NCI-H1694 (cell line): ENCODE measurements around the gene RIN3.
"Not testable (repeated sequence)": the region's sequence is repeated elsewhere in the genome, so short reads cannot be mapped to it uniquely, and the experiment has no call there.

Experiments
- DNase-seq: peaks from one replicate; lab custom pipeline; 2025; lab: John Stamatoyannopoulos, UW

The RIN3 gene

DNA sequence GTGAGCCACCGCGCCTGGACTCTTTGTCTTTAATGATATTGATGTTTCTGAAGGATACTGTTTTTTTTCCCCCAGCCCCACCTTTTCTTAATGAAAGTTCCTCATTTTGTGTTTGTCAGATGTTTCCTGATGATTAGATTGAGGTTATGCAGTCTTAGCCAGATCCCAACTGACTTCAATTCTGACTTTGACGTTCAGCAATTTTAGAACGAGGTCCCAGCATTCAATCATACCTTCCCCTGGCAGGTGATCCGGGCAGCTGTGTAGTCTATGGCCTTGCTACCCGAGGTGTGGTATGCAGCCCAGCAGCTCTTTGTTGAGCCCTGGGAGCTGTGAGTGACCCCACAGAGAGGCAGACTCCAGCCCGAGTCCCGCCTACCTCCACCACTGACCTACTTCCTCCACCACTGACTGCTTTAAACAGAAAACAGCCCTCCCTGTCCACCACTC lies 152.1 kb downstream of the RIN3 start:
- no peak for DNase-seq

DNA sequence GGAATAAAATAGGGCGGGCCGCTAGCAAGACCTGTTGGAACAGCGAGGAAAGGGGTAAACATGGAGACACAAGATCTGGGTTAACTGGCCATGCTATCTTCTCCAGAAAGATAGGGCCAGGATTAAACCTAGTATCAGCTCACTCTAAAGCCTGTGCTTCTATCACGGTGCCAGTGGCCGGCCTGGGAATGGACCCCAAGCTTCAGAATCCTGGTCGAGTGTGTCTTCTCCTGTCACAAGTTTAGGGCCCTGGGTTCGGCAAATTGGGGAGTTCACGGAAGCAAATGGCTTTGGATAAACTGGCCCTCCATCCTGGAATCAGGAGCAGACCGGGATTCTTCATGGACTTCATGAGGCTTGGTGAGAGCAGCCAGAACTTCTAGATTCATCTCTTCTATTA lies 152.7 kb downstream of the RIN3 start:
- DNase-seq: no peak

GRCh38 chr14:92668276-92668973 lies 154.8 kb downstream of the RIN3 start:
- DNase-seq: no peak

DNA sequence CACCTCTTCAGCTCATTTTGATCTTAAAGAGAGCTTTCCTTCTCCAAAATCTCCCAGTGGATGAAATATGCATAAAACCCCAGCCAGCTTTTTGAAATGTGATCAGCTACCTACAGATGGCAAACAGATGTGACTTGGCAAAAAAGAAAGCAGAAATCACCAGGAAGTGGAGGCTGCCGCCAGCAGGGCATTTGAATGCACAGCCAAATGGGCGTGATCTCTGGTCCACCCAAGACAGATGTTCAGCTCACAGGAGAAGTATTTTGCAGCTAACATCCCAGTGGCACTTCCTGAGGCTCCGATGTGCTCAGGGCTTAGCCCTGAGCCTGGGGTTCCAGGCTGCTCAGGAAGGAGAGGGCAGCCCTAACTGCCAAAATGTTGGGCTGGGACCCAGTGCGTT lies 156.6 kb downstream of the RIN3 start:
- peak; percentile 94 for DNase-seq

DNA sequence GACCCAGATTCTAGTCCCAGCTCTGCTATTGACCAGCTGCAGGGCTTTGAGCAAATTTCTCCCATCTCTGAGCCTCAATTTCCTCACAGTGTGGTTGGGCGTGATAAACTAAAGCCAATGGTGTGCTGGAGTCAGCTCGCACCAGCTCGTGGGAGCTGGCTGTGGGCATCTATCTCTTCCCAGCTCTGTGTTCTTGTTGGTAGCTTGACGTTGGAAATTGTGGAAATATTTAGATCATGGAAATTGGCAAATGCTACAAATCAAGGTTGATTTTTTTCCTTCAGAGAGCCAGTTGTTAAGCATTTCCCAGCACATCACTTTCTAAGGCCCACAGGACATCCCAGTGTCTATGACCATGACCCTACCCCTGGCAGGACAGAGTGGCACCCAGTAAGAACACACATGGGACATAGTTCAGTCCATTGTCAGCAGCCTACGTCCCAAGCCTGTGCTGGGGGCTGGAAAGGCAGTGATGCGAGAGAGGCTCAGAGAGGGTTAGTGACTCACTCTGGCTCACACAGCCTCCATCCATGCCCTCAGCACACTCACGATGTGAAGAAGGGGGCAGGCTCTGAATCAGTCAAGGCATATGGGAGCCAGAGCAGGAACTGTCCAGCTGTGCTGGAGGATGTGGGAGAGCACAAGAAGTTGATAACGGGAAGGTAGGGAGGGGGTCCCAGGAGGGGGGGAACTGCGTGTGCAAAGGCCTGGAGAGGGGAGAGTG lies 157.2 kb downstream of the RIN3 start:
- no peak for DNase-seq

- DNase-seq: no peak
These were observed 160.1 kb downstream of the RIN3 start for GRCh38 chr14:92673601-92674150.

GRCh38 chr14:92675421-92675820 lies 161.8 kb downstream of the RIN3 start:
- DNase-seq: no peak

- no peak for DNase-seq
These were observed 162.4 kb downstream of the RIN3 start for GRCh38 chr14:92675976-92676375.

GRCh38 chr14:92676403-92677086 lies 163.0 kb downstream of the RIN3 start:
- no peak for DNase-seq

- DNase-seq: no peak
These were observed 163.6 kb downstream of the RIN3 start for GRCh38 chr14:92677087-92677668.

- no peak for DNase-seq
These were observed 164.4 kb downstream of the RIN3 start for GRCh38 chr14:92677955-92678354.

DNA sequence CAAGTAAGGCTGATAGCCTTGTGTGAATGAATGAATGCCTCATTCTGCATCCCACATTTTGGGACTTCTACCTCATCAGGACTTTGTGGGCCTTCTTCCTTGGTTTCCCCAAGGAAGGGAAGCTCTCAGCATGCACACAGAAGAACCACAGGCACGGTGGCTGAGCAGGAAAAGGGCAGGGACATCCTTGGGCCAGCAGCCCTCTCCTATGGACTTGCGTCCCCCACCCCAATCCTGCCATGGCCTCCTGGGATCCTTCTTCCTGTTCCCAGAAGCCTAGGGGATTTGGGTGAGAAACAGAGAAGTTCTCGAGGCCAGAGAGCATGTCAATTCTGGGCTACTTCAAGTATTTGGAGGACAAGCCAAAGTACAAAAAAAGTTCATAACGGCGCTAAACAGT lies 165.2 kb downstream of the RIN3 start:
- no peak for DNase-seq

DNA sequence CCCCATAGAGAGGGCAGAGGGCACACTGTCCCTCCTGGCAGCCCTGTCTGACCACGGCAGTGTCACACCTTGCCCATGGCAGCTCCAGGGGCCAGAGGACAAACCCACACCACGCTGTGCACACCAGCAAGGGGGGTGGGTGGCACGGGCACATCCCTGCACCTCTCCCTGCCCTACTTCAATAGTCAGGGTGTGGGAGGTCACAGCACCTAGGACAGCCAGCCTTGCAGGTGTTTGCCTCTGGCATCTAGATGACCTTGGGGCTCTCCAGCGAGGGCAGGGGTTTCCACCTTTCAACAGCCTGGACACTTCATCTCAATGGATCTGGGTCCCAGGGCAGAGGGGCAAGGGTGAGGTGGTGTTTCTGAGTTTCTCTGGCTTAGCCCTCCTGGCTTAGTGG lies 165.7 kb downstream of the RIN3 start:
- DNase-seq: no peak

DNA sequence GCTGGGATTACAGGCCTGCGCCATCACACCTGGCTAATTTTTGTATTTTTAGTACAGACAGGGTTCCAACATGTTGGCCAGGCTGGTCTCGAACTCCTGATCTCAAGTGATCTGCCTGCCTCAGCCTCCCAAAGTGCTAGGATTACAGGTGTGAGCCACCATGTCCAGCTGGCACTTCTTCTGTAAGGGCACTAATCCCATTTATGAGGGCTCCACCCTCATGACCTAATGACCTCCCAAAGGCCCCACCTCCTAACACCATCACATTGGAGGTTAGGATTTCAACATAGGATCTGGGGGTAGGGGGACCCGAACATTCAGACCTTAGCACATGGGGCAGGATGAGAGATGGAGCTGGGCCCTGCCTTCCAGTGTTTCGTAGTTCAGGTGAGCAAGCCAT lies 166.7 kb downstream of the RIN3 start:
- not testable (repeated sequence) for DNase-seq

DNA sequence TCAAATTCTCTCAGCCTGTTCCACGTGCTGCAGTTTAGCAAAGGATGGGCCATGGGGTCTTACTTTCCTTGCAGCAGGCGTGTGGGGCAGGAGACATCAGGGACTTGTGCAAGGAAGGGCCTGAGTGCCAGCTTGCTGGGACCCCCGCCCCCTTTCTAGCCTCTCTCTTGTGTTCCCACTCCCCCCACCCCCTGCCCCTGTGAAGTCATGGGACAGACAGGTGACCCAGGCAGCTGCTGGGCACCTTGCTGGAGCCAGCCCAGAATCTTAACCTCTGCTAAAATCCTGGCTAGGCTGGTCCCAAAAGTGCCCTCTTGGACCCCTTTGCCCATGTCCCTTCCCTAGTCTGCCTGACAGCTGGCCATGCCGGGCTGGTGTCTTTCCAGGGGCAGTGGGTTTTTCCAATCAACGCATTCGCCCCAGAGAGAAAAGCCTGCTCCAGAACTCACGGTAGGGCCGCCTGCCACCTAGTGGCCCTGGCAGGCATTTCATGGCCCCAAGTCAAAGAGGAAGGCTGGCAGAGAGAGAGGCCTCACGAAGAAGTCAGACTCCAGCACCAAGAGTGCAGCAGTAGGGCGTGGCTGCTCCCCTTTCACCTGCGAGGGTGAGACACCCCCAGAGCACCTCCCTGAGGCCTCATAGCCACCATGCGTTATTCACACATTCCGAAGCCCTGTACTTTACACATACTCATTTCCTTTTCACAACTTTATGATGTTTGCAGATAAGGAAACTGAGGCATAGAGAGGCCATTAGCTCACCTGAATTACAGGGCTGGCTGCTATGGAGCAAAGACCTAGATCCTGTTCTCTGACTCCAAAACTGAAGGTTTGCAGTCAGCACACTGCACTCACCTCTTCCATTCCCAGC lies 167.4 kb downstream of the RIN3 start:
- DNase-seq: peak; percentile 81

- DNase-seq: no peak
These were observed 169.5 kb downstream of the RIN3 start for GRCh38 chr14:92683041-92683440.

DNA sequence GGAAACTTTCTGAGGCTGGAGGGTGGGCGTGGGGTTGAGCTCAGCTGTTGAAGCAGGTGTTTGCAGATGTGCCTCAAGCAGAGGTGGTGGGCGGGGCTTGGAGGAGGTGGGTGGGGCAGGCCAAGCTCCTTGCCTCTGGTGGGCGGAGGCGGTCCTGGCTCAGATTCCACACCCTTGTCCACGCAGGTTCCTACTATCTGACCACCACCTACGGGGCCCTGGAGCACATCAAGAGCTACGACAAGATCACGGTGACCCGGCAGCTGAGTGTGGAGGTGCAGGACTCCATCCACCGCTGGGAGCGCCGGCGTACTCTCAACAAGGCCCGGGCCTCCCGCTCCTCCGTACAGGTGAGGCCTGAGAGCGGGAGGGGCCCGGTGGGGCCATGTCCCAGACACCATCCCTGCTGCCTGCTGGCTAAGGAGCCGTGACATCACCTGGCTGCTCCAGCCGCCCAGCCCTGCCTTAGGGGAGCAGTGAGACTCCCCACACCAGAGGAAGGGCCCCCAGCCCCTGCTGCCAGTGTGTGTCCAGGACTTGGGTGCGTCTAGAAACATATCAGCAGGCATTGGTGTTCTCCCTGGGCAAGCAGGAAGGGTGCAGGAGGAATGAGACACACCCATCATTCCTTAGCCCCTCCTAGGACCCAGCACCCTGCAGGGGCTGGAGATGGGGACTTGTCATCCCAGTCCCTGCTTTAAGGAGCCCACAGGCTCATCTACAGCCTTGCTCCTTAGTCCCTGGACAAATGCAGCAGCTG lies 171.4 kb downstream of the RIN3 start:
- DNase-seq: no peak

DNA sequence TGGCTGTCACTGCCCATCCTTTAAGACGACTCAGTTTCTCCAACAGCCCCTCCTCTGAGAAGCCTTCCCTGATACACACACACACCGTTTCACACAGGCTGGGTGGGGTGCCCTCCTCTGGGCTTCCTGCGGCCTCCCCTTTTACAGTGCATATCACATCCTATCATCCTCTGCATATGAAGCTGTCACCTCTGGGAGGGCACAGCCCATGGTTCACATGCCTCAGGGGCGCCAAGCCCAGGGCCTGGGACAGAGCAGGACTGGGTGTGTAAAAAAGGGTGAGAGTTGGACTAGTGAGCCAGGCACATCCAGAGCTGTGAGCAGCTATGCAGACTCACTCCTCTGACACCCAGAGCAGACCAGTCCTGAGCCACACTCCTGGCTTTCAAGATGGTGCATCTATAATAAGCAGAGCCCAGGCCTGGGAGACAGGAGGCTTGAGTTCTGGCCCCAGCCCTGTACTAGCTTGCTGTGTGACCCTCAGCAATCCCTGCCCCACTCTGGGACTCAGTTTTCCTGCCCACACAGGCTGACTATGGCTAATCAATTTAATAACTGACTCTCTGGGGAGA lies 172.3 kb downstream of the RIN3 start:
- DNase-seq: no peak

DNA sequence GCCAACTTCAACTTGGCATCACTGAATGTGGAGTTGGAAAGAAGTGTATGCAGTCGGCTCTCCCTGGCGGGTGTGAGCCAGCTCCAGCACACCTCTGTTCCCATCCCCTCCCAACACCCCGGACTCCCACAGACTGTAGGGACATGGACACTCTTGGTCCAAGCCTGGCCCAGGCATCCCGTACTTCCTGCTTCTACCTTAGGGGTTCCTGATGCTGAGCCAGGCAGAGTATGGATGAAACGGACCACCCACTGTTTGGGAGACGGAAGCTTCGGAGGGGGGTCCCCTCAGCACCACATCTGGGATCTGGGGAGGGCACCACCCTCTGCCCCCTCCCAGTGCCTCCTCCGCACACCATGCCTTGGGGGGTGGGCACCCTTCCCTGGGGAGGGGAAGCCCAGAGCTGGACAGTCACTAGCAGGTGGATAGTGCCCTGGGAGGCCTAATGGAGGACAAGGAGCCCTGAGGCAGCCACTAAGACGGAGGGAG lies 172.9 kb downstream of the RIN3 start:
- no peak for DNase-seq

- DNase-seq: peak; percentile 91
These were observed 173.4 kb downstream of the RIN3 start for GRCh38 chr14:92686900-92687427.
